ENCODE measurements around the gene CLSTN1.

CLSTN1 gene

DNA sequence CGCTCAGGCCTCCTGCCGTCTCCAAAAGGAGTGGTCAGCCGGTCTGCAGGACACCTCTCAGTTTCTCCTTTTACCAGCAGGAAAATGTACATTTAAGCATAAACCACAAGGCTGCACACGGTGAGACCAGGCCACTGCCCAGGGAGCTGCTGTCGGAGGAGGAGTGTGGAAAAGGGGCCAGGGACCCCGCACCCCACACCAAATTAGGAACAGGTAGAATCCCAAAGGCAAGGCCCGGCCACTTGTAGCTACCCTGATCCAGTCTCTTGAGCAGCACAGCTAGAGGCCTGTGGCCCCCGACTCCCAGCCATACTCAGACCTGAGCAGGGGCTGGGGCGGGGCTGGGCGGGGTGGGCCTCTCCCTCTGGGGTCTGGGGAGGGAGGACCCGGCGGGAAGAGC is 94.2 kb downstream of the CLSTN1 start:
- Histone ChIP-seq H3K27me3 (ENCODE audit: control insufficient read depth, insufficient read depth, low read length) (no peaks in the 10 kb centered on the region), H3K27ac (ENCODE audit: low read depth, low read length) (no peak overlapping the region), H3K4me1 (ENCODE audit: control insufficient read depth, insufficient read depth, low read length) (no peaks in the 10 kb centered on the region), H3K36me3 (ENCODE audit: control insufficient read depth, insufficient read depth, low read length) (peaks cover 76% of the 10 kb centered on the region), H3K4me3 (ENCODE audit: low read depth, low read length) (no peak overlapping the region), H3K9me3 (ENCODE audit: control insufficient read depth, insufficient read depth, low read depth, low read length) (no peaks in the 10 kb centered on the region), H3K9ac (ENCODE audit: low read length) (no peak overlapping the region)

DNA sequence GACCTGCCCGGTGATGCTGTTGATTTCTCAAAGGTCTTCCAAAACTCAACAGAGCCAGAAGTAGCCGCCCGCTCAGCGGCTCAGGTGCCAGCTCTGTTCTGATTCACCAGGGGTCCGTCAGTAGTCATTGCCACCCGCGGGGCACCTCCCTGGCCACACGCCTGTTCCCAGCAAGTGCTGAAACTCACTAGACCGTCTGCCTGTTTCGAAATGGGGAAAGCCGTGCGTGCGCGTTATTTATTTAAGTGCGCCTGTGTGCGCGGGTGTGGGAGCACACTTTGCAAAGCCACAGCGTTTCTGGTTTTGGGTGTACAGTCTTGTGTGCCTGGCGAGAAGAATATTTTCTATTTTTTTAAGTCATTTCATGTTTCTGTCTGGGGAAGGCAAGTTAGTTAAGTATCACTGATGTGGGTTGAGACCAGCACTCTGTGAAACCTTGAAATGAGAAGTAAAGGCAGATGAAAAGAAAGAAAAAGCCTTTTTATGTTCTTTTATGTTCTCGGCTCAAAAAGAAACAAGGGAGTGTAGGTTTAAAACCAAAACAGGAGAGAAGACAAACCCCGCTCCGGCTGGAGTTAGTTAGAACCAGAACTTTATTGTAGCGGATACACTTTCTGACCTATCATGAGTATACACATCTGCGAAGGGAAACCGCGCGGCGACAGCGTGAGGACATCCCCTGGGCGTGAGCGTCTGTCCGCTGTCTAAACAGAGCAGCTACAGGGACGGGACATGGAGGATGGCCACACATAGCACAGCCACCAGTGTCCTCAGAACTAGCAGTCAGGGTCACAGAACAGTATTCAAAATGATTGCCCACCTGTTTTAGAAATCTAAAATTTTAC is 95.1 kb downstream of the CLSTN1 start:
- no peak overlapping the region for H3K4me3 ChIP-seq (ENCODE audit: low read depth, low read length)

GRCh38 chr1:9726905-9727595 is 96.7 kb downstream of the CLSTN1 start:
- H3K36me3 ChIP-seq (ENCODE audit: control insufficient read depth, insufficient read depth, low read length), result peaks cover 76% of the 10 kb centered on the region
- no peak overlapping the region for H3K27ac ChIP-seq (ENCODE audit: low read depth, low read length)

More for the DNA sequence above, 95.1 kb downstream of the CLSTN1 start:
- Histone ChIP-seq H3K4me1 (ENCODE audit: control insufficient read depth, insufficient read depth, low read length) (no peaks in the 10 kb centered on the region), H3K9ac (ENCODE audit: low read length) (no peak overlapping the region), H3K27me3 (ENCODE audit: control insufficient read depth, insufficient read depth, low read length) (no peaks in the 10 kb centered on the region), H3K27ac (ENCODE audit: low read depth, low read length) (no peak overlapping the region), H3K36me3 (ENCODE audit: control insufficient read depth, insufficient read depth, low read length) (peaks cover 76% of the 10 kb centered on the region), H3K9me3 (ENCODE audit: control insufficient read depth, insufficient read depth, low read depth, low read length) (peaks cover 5% of the 10 kb centered on the region)

DNA sequence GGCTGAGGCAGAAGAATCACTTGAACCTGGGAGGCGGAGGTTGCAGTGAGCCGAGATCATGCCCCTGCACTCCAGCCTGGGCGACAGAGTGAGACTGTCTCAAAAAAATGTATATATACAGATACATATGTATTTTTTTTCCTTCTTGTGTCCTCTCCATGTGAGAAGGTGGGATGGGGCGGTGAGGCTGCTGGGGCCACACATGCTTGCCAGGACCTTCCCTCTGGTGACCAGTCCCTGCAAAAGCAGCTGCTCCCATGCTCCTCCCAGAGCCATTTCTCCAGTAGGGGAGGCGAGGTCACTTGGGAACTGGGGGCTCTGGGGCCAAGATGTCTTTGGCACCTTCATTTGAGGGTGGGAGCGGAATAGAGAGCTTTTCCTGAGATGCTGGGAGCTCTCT is 97.4 kb downstream of the CLSTN1 start:
- H3K9me3 ChIP-seq (ENCODE audit: control insufficient read depth, insufficient read depth, low read depth, low read length), result peaks cover 15% of the 10 kb centered on the region
- no peak overlapping the region for H3K4me3 ChIP-seq (ENCODE audit: low read depth, low read length)
- no peaks in the 10 kb centered on the region for H3K27me3 ChIP-seq (ENCODE audit: control insufficient read depth, insufficient read depth, low read length)
- H3K36me3 ChIP-seq (ENCODE audit: control insufficient read depth, insufficient read depth, low read length), result peaks cover 72% of the 10 kb centered on the region
- H3K9ac ChIP-seq (ENCODE audit: low read length), result no peak overlapping the region
- peaks cover 3% of the 10 kb centered on the region for H3K4me1 ChIP-seq (ENCODE audit: control insufficient read depth, insufficient read depth, low read length)
- no peak overlapping the region for H3K27ac ChIP-seq (ENCODE audit: low read depth, low read length)

More at GRCh38 chr1:9726905-9727595, 96.7 kb downstream of the CLSTN1 start:
- Histone ChIP-seq H3K9me3 (ENCODE audit: control insufficient read depth, insufficient read depth, low read depth, low read length) (peaks cover 15% of the 10 kb centered on the region), H3K4me1 (ENCODE audit: control insufficient read depth, insufficient read depth, low read length) (no peaks in the 10 kb centered on the region), H3K9ac (ENCODE audit: low read length) (no peak overlapping the region), H3K4me3 (ENCODE audit: low read depth, low read length) (no peak overlapping the region), H3K27me3 (ENCODE audit: control insufficient read depth, insufficient read depth, low read length) (no peaks in the 10 kb centered on the region)

DNA sequence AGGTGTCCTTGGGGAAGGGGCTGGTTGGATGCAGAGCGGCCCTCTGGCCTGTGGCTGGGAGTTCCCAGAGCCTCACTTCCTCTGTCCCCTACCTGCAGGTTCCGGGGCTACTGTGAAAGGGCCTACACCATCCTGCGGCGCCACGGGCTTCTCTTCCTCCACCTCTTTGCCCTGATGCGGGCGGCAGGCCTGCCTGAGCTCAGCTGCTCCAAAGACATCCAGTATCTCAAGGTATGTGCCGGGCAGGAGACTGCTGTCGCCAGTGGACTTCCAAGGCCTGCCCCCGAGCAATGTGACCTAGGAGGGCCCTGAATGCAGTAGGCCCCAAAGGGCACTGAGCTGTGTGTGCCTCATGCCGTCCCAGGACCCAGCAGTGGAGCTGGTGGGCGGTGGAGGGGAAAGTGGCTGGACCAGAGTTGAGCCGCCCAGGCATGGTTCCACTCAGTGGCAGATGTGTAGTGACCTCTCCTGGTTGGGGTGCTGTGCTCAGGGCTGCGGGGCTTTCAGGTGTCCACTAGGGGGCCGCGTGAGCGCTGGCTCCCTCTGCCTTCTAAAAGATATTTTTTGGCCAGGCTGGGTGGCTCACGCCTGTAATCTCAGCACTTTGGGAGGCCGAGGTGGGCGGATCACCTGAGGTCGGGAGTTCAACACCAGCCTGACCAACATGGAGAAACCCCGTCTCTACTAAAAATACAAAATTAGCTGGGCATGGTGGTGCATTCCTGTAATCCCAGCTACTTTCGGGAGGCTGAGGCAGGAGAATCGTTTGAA is 98.9 kb downstream of the CLSTN1 start:
- Histone ChIP-seq H3K4me3 (ENCODE audit: low read depth, low read length) (no peak overlapping the region), H3K4me1 (ENCODE audit: control insufficient read depth, insufficient read depth, low read length) (peaks cover 8% of the 10 kb centered on the region), H3K27ac (ENCODE audit: low read depth, low read length) (no peak overlapping the region), H3K36me3 (ENCODE audit: control insufficient read depth, insufficient read depth, low read length) (peaks cover 58% of the 10 kb centered on the region), H3K9ac (ENCODE audit: low read length) (no peak overlapping the region), H3K9me3 (ENCODE audit: control insufficient read depth, insufficient read depth, low read depth, low read length) (peaks cover 15% of the 10 kb centered on the region), H3K27me3 (ENCODE audit: control insufficient read depth, insufficient read depth, low read length) (no peaks in the 10 kb centered on the region)

- Histone ChIP-seq H3K27ac (ENCODE audit: low read depth, low read length) (no peak overlapping the region), H3K36me3 (ENCODE audit: control insufficient read depth, insufficient read depth, low read length) (peaks cover 51% of the 10 kb centered on the region)
Observed at GRCh38 chr1:9723926-9724325, 99.8 kb downstream of the CLSTN1 start.

DNA sequence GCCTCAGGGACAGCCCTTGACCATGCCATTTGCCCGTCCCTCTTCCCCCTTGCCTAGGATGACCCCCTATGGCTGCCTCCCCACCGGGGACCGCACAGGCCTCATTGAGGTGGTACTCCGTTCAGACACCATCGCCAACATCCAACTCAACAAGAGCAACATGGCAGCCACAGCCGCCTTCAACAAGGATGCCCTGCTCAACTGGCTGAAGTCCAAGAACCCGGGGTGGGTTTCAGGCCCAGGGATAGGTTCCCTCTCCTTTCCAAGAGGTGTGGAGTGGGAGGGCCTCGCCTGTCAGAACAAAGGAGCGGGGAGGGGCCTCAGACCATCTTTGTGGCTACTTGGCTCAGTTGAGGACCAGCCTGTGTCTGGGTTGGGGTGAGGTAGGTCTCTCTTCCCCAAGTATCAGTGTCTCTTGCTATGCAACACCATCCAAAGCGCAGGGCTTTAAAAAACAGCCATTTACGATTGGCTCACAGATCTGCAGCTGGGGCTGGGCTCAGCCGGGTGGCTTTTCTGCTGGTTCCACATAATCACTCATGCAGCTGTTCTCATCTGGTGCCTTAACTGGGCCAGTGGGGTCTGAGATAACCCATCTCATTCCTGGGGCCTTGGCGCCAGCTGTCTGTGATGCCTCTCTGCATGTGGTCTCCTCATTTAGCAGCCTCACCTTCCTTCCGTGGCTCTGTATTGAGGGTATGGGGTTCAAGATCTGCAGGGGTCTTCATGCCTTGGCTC is 100.5 kb downstream of the CLSTN1 start:
- peaks cover 17% of the 10 kb centered on the region for H3K4me1 ChIP-seq (ENCODE audit: control insufficient read depth, insufficient read depth, low read length)
- no peak overlapping the region for H3K9ac ChIP-seq (ENCODE audit: low read length)
- peaks cover 44% of the 10 kb centered on the region for H3K36me3 ChIP-seq (ENCODE audit: control insufficient read depth, insufficient read depth, low read length)
- no peak overlapping the region for H3K4me3 ChIP-seq (ENCODE audit: low read depth, low read length)
- no peaks in the 10 kb centered on the region for H3K27me3 ChIP-seq (ENCODE audit: control insufficient read depth, insufficient read depth, low read length)
- H3K9me3 ChIP-seq (ENCODE audit: control insufficient read depth, insufficient read depth, low read depth, low read length), result peaks cover 15% of the 10 kb centered on the region
- no peak overlapping the region for H3K27ac ChIP-seq (ENCODE audit: low read depth, low read length)

More at GRCh38 chr1:9723926-9724325, 99.8 kb downstream of the CLSTN1 start:
- no peak overlapping the region for H3K4me3 ChIP-seq (ENCODE audit: low read depth, low read length)
- H3K27me3 ChIP-seq (ENCODE audit: control insufficient read depth, insufficient read depth, low read length), result no peaks in the 10 kb centered on the region
- peaks cover 10% of the 10 kb centered on the region for H3K4me1 ChIP-seq (ENCODE audit: control insufficient read depth, insufficient read depth, low read length)
- peaks cover 15% of the 10 kb centered on the region for H3K9me3 ChIP-seq (ENCODE audit: control insufficient read depth, insufficient read depth, low read depth, low read length)
- no peak overlapping the region for H3K9ac ChIP-seq (ENCODE audit: low read length)

- peaks cover 15% of the 10 kb centered on the region for H3K9me3 ChIP-seq (ENCODE audit: control insufficient read depth, insufficient read depth, low read depth, low read length)
- no peak overlapping the region for H3K27ac ChIP-seq (ENCODE audit: low read depth, low read length)
- no peak overlapping the region for H3K4me3 ChIP-seq (ENCODE audit: low read depth, low read length)
- H3K27me3 ChIP-seq (ENCODE audit: control insufficient read depth, insufficient read depth, low read length), result no peaks in the 10 kb centered on the region
- H3K4me1 ChIP-seq (ENCODE audit: control insufficient read depth, insufficient read depth, low read length), result peaks cover 26% of the 10 kb centered on the region
- no peak overlapping the region for H3K9ac ChIP-seq (ENCODE audit: low read length)
- peaks cover 37% of the 10 kb centered on the region for H3K36me3 ChIP-seq (ENCODE audit: control insufficient read depth, insufficient read depth, low read length)
Observed at GRCh38 chr1:9722378-9722749, 101.4 kb downstream of the CLSTN1 start.

- Histone ChIP-seq H3K4me1 (ENCODE audit: control insufficient read depth, insufficient read depth, low read length) (peaks cover 31% of the 10 kb centered on the region), H3K36me3 (ENCODE audit: control insufficient read depth, insufficient read depth, low read length) (peaks cover 31% of the 10 kb centered on the region), H3K9ac (ENCODE audit: low read length) (no peak overlapping the region), H3K27me3 (ENCODE audit: control insufficient read depth, insufficient read depth, low read length) (no peaks in the 10 kb centered on the region), H3K27ac (ENCODE audit: low read depth, low read length) (no peak overlapping the region), H3K9me3 (ENCODE audit: control insufficient read depth, insufficient read depth, low read depth, low read length) (peaks cover 15% of the 10 kb centered on the region), H3K4me3 (ENCODE audit: low read depth, low read length) (no peak overlapping the region)
Observed at GRCh38 chr1:9721606-9722377, 102.0 kb downstream of the CLSTN1 start.

Data from HUES6 (cell line).